ENCODE results near the gene CD151. TPM values are rescaled to one million over a fixed set of nuclear protein-coding genes. Genes with fewer than 3 reads are reported as not detected.

Gene CD151
- total and polyA plus RNA-seq, 4 donors = 620 to 1,186 (median 771) TPM

DNA sequence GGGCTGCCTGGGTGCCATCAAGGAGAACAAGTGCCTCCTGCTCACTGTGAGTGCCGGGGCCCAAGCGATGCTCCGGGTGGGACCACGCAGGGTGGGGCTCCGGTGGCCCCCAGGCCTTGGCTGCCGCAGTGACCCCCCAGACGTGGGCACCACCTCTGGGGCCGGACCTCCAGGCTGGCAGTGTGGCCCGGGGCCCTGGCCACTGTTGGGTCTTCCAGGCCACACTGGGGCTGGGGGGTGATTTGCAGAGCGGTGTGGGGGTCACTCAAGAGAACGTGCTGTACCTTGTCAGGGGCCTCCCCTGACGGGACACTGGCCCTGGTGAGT is 29.9 kb downstream of the CD151 start:
- no peaks in the 10 kb centered on the region for H3K36me3 ChIP-seq (ENCODE audit: control insufficient read depth in 1 of 2, insufficient read depth in 2 of 2, low read length in 1 of 2)
- no peak overlapping the region for H3K4me3 ChIP-seq (ENCODE audit: low read length in 2 of 2)
- H3K27me3 ChIP-seq (ENCODE audit: control insufficient read depth in 1 of 2, insufficient read depth in 2 of 2, low read length in 1 of 2) = no peaks in the 10 kb centered on the region
- DNase-seq (no peak), ATAC-seq (ENCODE audit: low FRiP score) (no peak)
- H3K27ac ChIP-seq (ENCODE audit: low read depth in 1 of 2, low read length in 2 of 2) = no peak overlapping the region
- H3K9me3 ChIP-seq (ENCODE audit: control insufficient read depth, low read length) = no peaks in the 10 kb centered on the region
- no peaks in the 10 kb centered on the region for H3K4me1 ChIP-seq (ENCODE audit: control insufficient read depth in 1 of 2, insufficient read depth in 2 of 2, low read length in 2 of 2)
- 67 to 69% methylated on average over 10 to 12 of the region's 12 CpGs for WGBS, 2 donors
- intact Hi-C loops (cut with DNase I) = no loop called here

DNA sequence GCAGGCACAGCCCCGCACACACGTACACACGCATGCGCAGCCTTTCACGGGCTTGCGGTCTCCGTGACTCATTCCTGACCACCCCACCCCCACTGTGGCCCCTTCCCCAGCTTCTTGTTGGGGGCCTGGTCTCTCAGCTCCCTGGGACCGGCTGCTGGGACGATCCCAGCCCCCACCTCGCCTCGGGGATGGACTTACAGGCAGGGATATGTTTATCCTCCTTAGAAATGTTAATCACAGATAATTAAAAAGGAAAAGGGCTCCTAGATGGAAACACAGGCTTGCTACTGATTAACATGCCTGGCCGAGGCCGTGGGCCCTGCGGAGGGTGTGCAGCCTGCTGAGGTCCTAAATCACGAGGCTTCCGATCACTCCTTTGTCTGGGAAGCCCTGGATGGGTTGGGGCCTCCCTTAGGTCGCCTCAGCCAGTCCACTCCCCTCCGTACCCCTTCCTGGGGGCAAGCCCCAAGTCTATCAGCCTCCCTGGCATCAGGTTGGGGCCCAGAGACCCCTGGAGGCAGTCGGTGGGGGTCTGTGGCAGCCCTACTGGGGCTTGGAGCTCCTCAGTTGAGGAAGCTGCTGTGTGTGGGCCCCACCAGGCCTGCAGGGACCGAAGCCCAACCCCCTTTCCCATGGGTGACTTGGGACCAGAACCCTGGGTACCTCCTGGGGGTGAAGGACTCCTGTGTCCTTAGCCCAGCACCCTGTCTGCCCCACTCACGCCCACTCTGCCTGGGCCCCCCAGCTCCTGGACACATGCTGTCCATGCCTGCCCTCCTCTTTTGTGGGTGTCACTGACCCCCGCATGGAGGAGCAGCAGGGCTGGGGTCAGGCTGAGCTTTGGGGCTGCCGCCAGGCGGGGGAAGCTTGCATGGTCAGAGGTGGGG is 30.5 kb downstream of the CD151 start:
- no peaks in the 10 kb centered on the region for H3K4me1 ChIP-seq (ENCODE audit: control insufficient read depth in 1 of 2, insufficient read depth in 2 of 2, low read length in 2 of 2)
- DNase-seq (no peak), ATAC-seq (ENCODE audit: low FRiP score) (no peak)
- 78 to 79% methylated on average over 22 to 24 of the region's 24 CpGs for WGBS, 2 donors
- H3K27me3 ChIP-seq (ENCODE audit: control insufficient read depth in 1 of 2, insufficient read depth in 2 of 2, low read length in 1 of 2) = no peaks in the 10 kb centered on the region
- intact Hi-C loops (cut with DNase I) = no loop called here
- no peak overlapping the region for H3K27ac ChIP-seq (ENCODE audit: low read depth in 1 of 2, low read length in 2 of 2)
- no peaks in the 10 kb centered on the region for H3K36me3 ChIP-seq (ENCODE audit: control insufficient read depth in 1 of 2, insufficient read depth in 2 of 2, low read length in 1 of 2)
- H3K4me3 ChIP-seq (ENCODE audit: low read length in 2 of 2) = no peak overlapping the region
- H3K9me3 ChIP-seq (ENCODE audit: control insufficient read depth, low read length) = no peaks in the 10 kb centered on the region

DNA sequence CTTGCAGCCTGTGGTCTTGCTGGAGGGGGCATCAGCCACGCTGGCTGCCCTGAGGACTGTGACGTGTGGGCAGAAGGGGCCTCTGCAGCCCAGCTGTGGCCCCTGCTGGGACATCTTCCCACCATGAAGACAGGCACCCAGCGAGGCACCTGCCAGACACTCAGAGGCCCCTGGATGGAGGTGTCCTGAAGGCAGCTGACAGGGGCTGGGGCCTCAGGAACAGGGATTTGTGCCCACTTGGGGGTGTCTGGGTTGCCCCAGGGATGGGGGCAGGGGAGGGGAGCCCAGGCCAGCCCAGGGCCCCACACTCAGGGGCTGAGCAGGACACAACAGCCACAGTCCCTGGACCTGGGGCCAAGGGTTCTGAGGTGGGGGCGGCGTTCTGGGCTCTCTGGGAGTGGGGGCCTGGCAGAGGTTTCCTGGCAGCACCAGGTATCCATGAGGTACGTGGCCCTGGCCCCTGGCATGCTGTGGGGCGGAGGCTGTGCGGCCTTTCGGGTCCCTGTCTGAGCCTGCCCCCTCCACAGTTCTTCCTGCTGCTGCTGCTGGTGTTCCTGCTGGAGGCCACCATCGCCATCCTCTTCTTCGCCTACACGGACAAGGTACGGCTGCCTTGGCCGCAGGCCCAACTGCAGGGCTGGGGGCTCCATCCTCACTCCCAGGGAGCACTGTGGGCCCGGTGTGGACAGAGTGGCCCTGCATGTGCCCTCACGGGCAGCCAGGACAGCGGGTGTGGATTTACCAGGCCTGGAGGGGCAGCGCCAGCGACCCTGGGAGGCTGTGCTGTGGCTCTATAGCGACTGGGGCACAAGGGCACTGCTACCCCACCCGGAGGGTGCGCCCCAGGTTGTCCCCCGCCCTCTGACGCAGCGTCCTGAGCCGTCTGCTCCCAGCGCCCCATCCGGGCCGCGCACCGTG is 31.4 kb downstream of the CD151 start:
- no peak overlapping the region for H3K27ac ChIP-seq (ENCODE audit: low read depth in 1 of 2, low read length in 2 of 2)
- H3K36me3 ChIP-seq (ENCODE audit: control insufficient read depth in 1 of 2, insufficient read depth in 2 of 2, low read length in 1 of 2) = no peaks in the 10 kb centered on the region
- intact Hi-C loops (cut with DNase I) = no loop called here
- H3K9me3 ChIP-seq (ENCODE audit: control insufficient read depth, low read length) = no peaks in the 10 kb centered on the region
- ATAC-seq (ENCODE audit: low FRiP score) (no peak), DNase-seq (no peak)
- no peaks in the 10 kb centered on the region for H3K27me3 ChIP-seq (ENCODE audit: control insufficient read depth in 1 of 2, insufficient read depth in 2 of 2, low read length in 1 of 2)
- H3K4me3 ChIP-seq (ENCODE audit: low read length in 2 of 2) = no peak overlapping the region
- WGBS, 2 donors = 90 to 93% methylated on average over 31 of the region's 31 CpGs
- no peaks in the 10 kb centered on the region for H3K4me1 ChIP-seq (ENCODE audit: control insufficient read depth in 1 of 2, insufficient read depth in 2 of 2, low read length in 2 of 2)

GRCh38 chr11:864898-865297 is 32.1 kb downstream of the CD151 start:
- Histone ChIP-seq H3K27me3 (ENCODE audit: control insufficient read depth in 1 of 2, insufficient read depth in 2 of 2, low read length in 1 of 2) (no peaks in the 10 kb centered on the region), H3K4me1 (ENCODE audit: control insufficient read depth in 1 of 2, insufficient read depth in 2 of 2, low read length in 2 of 2) (no peaks in the 10 kb centered on the region), H3K27ac (ENCODE audit: low read depth in 1 of 2, low read length in 2 of 2) (no peak overlapping the region), H3K9me3 (ENCODE audit: control insufficient read depth, low read length) (no peaks in the 10 kb centered on the region), H3K4me3 (ENCODE audit: low read length in 2 of 2) (no peak overlapping the region), H3K36me3 (ENCODE audit: control insufficient read depth in 1 of 2, insufficient read depth in 2 of 2, low read length in 1 of 2) (no peaks in the 10 kb centered on the region)
- intact Hi-C loops (cut with DNase I) = no loop called here
- ATAC-seq (ENCODE audit: low FRiP score) (no peak), DNase-seq (no peak)
- WGBS, 2 donors = 83 to 87% methylated on average over 10 to 11 of the region's 11 CpGs

DNA sequence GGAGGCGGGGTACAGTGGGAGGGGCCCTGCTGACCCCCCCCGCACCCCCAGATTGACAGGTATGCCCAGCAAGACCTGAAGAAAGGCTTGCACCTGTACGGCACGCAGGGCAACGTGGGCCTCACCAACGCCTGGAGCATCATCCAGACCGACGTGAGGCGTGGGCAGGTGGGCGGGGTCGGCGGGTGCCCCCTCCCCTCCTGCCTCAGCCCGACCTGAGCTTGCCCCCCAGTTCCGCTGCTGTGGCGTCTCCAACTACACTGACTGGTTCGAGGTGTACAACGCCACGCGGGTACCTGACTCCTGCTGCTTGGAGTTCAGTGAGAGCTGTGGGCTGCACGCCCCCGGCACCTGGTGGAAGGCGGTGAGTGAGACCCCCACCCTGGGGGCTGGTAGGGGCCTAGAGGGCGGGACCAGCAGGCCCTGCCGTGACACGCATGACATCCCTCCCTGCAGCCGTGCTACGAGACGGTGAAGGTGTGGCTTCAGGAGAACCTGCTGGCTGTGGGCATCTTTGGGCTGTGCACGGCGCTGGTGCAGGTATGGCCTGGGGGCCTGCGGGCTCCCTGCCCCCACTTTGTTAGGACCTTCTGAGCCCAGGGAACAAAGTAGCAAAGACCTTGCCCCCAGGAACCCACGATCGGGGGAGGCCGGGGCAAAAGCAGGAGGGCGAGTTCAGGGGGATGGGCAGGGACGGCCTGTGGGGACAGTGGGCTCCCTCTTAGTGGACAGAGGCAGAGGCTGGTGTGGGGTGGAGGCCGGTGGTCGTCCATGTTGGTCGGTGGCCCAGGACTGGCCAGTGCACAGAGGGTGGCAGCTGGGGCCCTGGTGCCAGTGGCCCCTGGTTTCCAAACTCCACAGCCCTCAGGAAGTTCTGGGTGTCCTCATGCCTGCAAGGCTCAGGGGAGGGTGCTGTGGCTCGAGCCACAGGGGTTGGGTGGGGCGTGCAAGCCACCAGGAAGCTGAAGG is 33.0 kb downstream of the CD151 start:
- intact Hi-C loops (cut with DNase I) = no loop called here
- H3K27me3 ChIP-seq (ENCODE audit: control insufficient read depth in 1 of 2, insufficient read depth in 2 of 2, low read length in 1 of 2) = no peaks in the 10 kb centered on the region
- H3K27ac ChIP-seq (ENCODE audit: low read depth in 1 of 2, low read length in 2 of 2) = no peak overlapping the region
- H3K4me3 ChIP-seq (ENCODE audit: low read length in 2 of 2) = no peak overlapping the region
- DNase-seq (no peak), ATAC-seq (ENCODE audit: low FRiP score) (no peak)
- H3K4me1 ChIP-seq (ENCODE audit: control insufficient read depth in 1 of 2, insufficient read depth in 2 of 2, low read length in 2 of 2) = no peaks in the 10 kb centered on the region
- 83 to 85% methylated on average over 40 to 41 of the region's 41 CpGs for WGBS, 2 donors
- H3K9me3 ChIP-seq (ENCODE audit: control insufficient read depth, low read length) = no peaks in the 10 kb centered on the region
- no peaks in the 10 kb centered on the region for H3K36me3 ChIP-seq (ENCODE audit: control insufficient read depth in 1 of 2, insufficient read depth in 2 of 2, low read length in 1 of 2)

DNA sequence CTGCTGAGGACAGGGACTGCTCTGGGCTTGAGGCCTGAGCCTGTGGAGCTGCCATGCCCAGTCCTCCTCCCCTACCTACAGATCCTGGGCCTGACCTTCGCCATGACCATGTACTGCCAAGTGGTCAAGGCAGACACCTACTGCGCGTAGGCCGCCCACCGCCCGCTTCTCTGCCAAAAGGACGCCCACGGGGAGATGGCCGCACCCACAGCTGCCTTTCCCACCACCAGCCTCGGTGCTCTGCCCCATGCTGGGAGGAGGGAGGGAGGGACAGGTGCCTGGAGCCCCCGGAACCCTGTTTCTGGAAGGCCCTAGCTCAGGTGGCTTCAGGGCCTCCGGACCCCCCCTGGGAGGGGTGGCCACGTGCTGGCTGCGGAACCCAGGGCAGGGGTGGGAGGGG is 33.7 kb downstream of the CD151 start:
- intact Hi-C loops (cut with DNase I) = no loop called here
- Histone ChIP-seq H3K4me3 (ENCODE audit: low read length in 2 of 2) (no peak overlapping the region), H3K4me1 (ENCODE audit: control insufficient read depth in 1 of 2, insufficient read depth in 2 of 2, low read length in 2 of 2) (no peaks in the 10 kb centered on the region), H3K9me3 (ENCODE audit: control insufficient read depth, low read length) (no peaks in the 10 kb centered on the region), H3K27me3 (ENCODE audit: control insufficient read depth in 1 of 2, insufficient read depth in 2 of 2, low read length in 1 of 2) (no peaks in the 10 kb centered on the region), H3K36me3 (ENCODE audit: control insufficient read depth in 1 of 2, insufficient read depth in 2 of 2, low read length in 1 of 2) (no peaks in the 10 kb centered on the region), H3K27ac (ENCODE audit: low read depth in 1 of 2, low read length in 2 of 2) (no peak overlapping the region)
- 80 to 86% methylated on average over 14 of the region's 14 CpGs for WGBS, 2 donors
- no peak for DNase-seq
- ATAC-seq (ENCODE audit: low FRiP score) = no peak

- DNase-seq (no peak), ATAC-seq (ENCODE audit: low FRiP score) (no peak)
- Histone ChIP-seq H3K9me3 (ENCODE audit: control insufficient read depth, low read length) (no peaks in the 10 kb centered on the region), H3K27me3 (ENCODE audit: control insufficient read depth in 1 of 2, insufficient read depth in 2 of 2, low read length in 1 of 2) (no peaks in the 10 kb centered on the region), H3K4me3 (ENCODE audit: low read length in 2 of 2) (no peak overlapping the region), H3K27ac (ENCODE audit: low read depth in 1 of 2, low read length in 2 of 2) (no peak overlapping the region), H3K36me3 (ENCODE audit: control insufficient read depth in 1 of 2, insufficient read depth in 2 of 2, low read length in 1 of 2) (no peaks in the 10 kb centered on the region), H3K4me1 (ENCODE audit: control insufficient read depth in 1 of 2, insufficient read depth in 2 of 2, low read length in 2 of 2) (no peaks in the 10 kb centered on the region)
- intact Hi-C loops (cut with DNase I) = no loop called here
- 89 to 95% methylated on average over 8 of the region's 8 CpGs for WGBS, 2 donors
Observed at GRCh38 chr11:867856-868358, 35.2 kb downstream of the CD151 start.

- Histone ChIP-seq H3K36me3 (ENCODE audit: control insufficient read depth in 1 of 2, insufficient read depth in 2 of 2, low read length in 1 of 2) (no peaks in the 10 kb centered on the region), H3K9me3 (ENCODE audit: control insufficient read depth, low read length) (no peaks in the 10 kb centered on the region), H3K4me3 (ENCODE audit: low read length in 2 of 2) (no peak overlapping the region), H3K4me1 (ENCODE audit: control insufficient read depth in 1 of 2, insufficient read depth in 2 of 2, low read length in 2 of 2) (no peaks in the 10 kb centered on the region), H3K27me3 (ENCODE audit: control insufficient read depth in 1 of 2, insufficient read depth in 2 of 2, low read length in 1 of 2) (no peaks in the 10 kb centered on the region), H3K27ac (ENCODE audit: low read depth in 1 of 2, low read length in 2 of 2) (no peak overlapping the region)
- ATAC-seq (ENCODE audit: low FRiP score) (no peak), DNase-seq (no peak)
- intact Hi-C loops (cut with DNase I) = no loop called here
- WGBS, 2 donors = 89 to 90% methylated on average over 17 of the region's 17 CpGs
Observed at GRCh38 chr11:868394-868793, 35.6 kb downstream of the CD151 start.

All from aorta (tissue), 5 donors.